Measurements from ENCODE around the gene KRT26. TPM values are rescaled to one million over a fixed set of nuclear protein-coding genes. Genes with fewer than 3 reads are reported as not detected.

The KRT26 gene, protein sequence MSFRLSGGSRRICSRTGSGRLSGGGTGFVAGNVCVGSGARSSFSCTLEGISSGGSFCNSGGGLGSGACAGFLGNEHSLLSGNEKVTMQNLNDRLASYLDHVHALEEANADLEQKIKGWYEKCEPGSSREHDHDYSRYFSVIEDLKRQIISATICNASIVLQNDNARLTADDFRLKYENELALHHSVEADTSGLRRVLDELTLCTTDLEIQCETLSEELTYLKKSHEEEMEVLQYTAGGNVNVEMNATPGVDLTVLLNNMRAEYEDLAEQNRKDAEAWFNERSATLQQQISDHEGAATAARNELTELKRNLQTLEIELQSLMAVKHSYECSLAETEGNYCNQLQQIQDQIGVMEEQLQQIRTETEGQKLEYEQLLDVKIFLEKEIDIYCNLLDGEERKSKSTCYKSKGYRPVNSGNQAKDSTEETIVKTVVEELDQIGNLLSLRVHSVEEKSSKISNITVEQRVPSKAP
- not detected in 2 replicates for total RNA-seq (2013; cell fraction: nucleolus; rRNA removed)
- not detected in 2 replicates for total RNA-seq (2014; rRNA removed)
- total RNA-seq (2014; rRNA removed; fragmentation: Illumina TruSeq; extraction: Trizol), result not detected in 2 replicates
- not detected in 2 replicates for total RNA-seq (2021)
- not detected for polyA plus RNA-seq (2011; ENCODE audit: low read depth)
- polyA plus RNA-seq (2011; rRNA removed), result not detected in 2 replicates
- polyA plus RNA-seq (2011; cell fraction: cytosol; rRNA removed), result not detected in 2 replicates
- polyA plus RNA-seq (2011; cell fraction: nucleus; rRNA removed), result not detected in 2 replicates
- polyA plus RNA-seq (2012), result not detected in 2 replicates
- not detected in 2 replicates for polyA plus RNA-seq (2014; fragmentation: Illumina TruSeq; extraction: Trizol)
- polyA plus RNA-seq (2014; fragmentation: Nextera tagmentation; extraction: Ambion mirVana), result not detected
- polyA plus RNA-seq (2014; rRNA removed), result not detected in 2 replicates
- not detected for polyA plus RNA-seq (2016; fragmentation: Nextera tagmentation; extraction: Ambion mirVana)
- not detected in 2 replicates for polyA minus RNA-seq (2011; rRNA and poly(A)+ RNA removed)
- polyA minus RNA-seq (2011; cell fraction: cytosol; rRNA and poly(A)+ RNA removed), result not detected in 2 replicates
- polyA minus RNA-seq (2011; cell fraction: nucleus; rRNA and poly(A)+ RNA removed), result not detected in 2 replicates
- Bru-seq, nascent RNA, result not detected
- BruChase-seq, experiment 1, labeled RNA remaining after a 6-hour chase, result not detected
- not detected for BruChase-seq, experiment 2, labeled RNA remaining after a 2-hour chase
- long read RNA-seq, experiment 1, result 0 reads
- long read RNA-seq, experiment 2, result 0 reads

- ChIA-PET SMC1A (ENCODE audit: uncharacterized antibody, unreplicated experiment) (no interaction called here), CTCF (no interaction called here), RAD21 (ENCODE audit: unreplicated experiment) (no interaction called here), POLR2A (no interaction called here)
- WGBS (ENCODE audit: insufficient coverage, insufficient replicate concordance, low lambda C conversion rate, missing lambda C conversion rate), result 41% methylated on average over 3 of the region's 3 CpGs
- H3K9me3 ChIP-seq (replicated peaks; ENCODE audit: control insufficient read depth, insufficient read depth, low read length), result no peaks in the 10 kb centered on the region
- FAIRE-seq, result no peak
- no peaks in the 10 kb centered on the region for H3K36me3 ChIP-seq (ENCODE audit: control insufficient read depth in 2 of 2, insufficient read depth in 2 of 2, low read length in 1 of 2)
- H3K4me2 ChIP-seq (ENCODE audit: control insufficient read depth, insufficient read depth), result no peak within 1 kb of the TSS
- BruUV-seq (replicated peaks), result no TSS peak
- in situ Hi-C loops (cut with MboI), result no loop called here
- H3K27ac ChIP-seq (ENCODE audit: control insufficient read depth, insufficient read depth), result no peak within 1 kb of the TSS
- no peak within 1 kb of the TSS for H3K4me3 ChIP-seq
- H2AFZ ChIP-seq (ENCODE audit: control insufficient read depth, low read depth, low read length), result no peak within 1 kb of the TSS
- TF ChIP-seq ZNF384 (IDR thresholded peaks at IDR 0.05; ENCODE audit: borderline replicate concordance, low read depth, low read length) (no peak), POLR2A (IDR thresholded peaks at IDR 0.05; ENCODE audit: low read depth, low read length) (no peak), ETV6 (conservative IDR thresholded peaks at IDR 0.05 in 1 of 2, IDR thresholded peaks at IDR 0.05 in 1 of 2; ENCODE audit: borderline replicate concordance in 1 of 2, low read depth in 1 of 2) (no peak), BACH1 (IDR thresholded peaks at IDR 0.05; ENCODE audit: borderline replicate concordance) (no peak), WRNIP1 (IDR thresholded peaks at IDR 0.05; ENCODE audit: borderline replicate concordance, low read depth, low read length) (no peak), POU2F2 (IDR thresholded peaks at IDR 0.05; ENCODE audit: borderline replicate concordance, low read depth, low read length) (no peak), RCOR1 (conservative IDR thresholded peaks at IDR 0.05; ENCODE audit: low read depth, low read length) (no peak), SUZ12 (IDR thresholded peaks at IDR 0.05; ENCODE audit: unreplicated experiment) (no peak), HDAC2 (IDR thresholded peaks at IDR 0.05) (no peak), MYC (IDR thresholded peaks at IDR 0.05; ENCODE audit: insufficient read depth, insufficient read length, insufficient replicate concordance, low read length, severe bottlenecking) (no peak), ZNF274 (IDR thresholded peaks at IDR 0.05; ENCODE audit: insufficient read depth, insufficient read length) (no peak)
- TF ChIP-seq, protein P1, sequence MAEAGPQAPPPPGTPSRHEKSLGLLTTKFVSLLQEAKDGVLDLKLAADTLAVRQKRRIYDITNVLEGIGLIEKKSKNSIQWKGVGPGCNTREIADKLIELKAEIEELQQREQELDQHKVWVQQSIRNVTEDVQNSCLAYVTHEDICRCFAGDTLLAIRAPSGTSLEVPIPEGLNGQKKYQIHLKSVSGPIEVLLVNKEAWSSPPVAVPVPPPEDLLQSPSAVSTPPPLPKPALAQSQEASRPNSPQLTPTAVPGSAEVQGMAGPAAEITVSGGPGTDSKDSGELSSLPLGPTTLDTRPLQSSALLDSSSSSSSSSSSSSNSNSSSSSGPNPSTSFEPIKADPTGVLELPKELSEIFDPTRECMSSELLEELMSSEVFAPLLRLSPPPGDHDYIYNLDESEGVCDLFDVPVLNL (IDR thresholded peaks at IDR 0.05; ENCODE audit: low read depth, low read length), result no peak
- no peaks in the 10 kb centered on the region; a peak in 1 of 4 replicates for H3K27me3 ChIP-seq (replicated peaks in 1 of 2; ENCODE audit: control insufficient read depth in 2 of 2, insufficient read depth in 2 of 2, low read length in 1 of 2)
- no peak for ATAC-seq
- no peaks in the 10 kb centered on the region for H3K4me1 ChIP-seq (ENCODE audit: control insufficient read depth, insufficient read depth, low read length)
- no peaks in the 10 kb centered on the region for H4K20me1 ChIP-seq (ENCODE audit: control insufficient read depth, insufficient read depth)
- intact Hi-C loops (cut with micrococcal nuclease; ENCODE audit: unreplicated experiment), result no loop called here
- H3K79me2 ChIP-seq (ENCODE audit: control insufficient read depth, insufficient read depth, low read length), result no peaks in the 10 kb centered on the region
- no peak for DNase-seq (ENCODE audit: low read depth, low spot score)
- no peak within 1 kb of the TSS for H3K9ac ChIP-seq (ENCODE audit: control insufficient read depth, insufficient read depth, low read length)
Measured at GRCh38 chr17:40772101-40772500, at the start of gene KRT26. KRT26 (minus strand) TSS chr17:40772201; CDS start chr17:40772113, 88 bp downstream.

Measured in GM12878 (cell line).